Mononuclear cell (primary cell): ENCODE data around the gene HTRA3. TPM values are rescaled to one million over a fixed set of nuclear protein-coding genes. Genes with fewer than 3 reads are reported as not detected.

ENCODE experiments used
- H3K27me3 ChIP-seq: 2 replicates; pipeline ENCODE4 v1.6.0; 2011; ENCODE audit warnings: low read length, control low read depth; ENCODE audit not compliant: insufficient read depth
- H3K4me1 ChIP-seq: 2 replicates; pipeline ENCODE4 v1.5.1; 2011; ENCODE audit warnings: mild to moderate bottlenecking, low read length, control low read depth; ENCODE audit not compliant: insufficient read depth
- H3K4me3 ChIP-seq: 2 replicates; pipeline ENCODE4 v1.5.1; 2011; ENCODE audit warnings: mild to moderate bottlenecking, low read length, moderate library complexity
- H3K9me3 ChIP-seq: 2 replicates; pipeline ENCODE4 v1.5.1; 2011; ENCODE audit warnings: low read depth, mild to moderate bottlenecking, control low read depth, low read length
- total RNA-seq: library from RNA; depleted of rRNA; stranded (reverse); fragments of >200 nt; gene quantifications from one replicate; pipeline ENCODE4 v1.2.3, GENCODE V29; 2012

Gene HTRA3
- total RNA-seq, 1 donor = not detected

GRCh38 chr4:8295471-8295870 lies 25.9 kb downstream of the HTRA3 start:
- no peaks in the 10 kb centered on the region for H3K9me3 ChIP-seq
- no peaks in the 10 kb centered on the region for H3K27me3 ChIP-seq
- H3K4me3 ChIP-seq = no peak overlapping the region
- H3K4me1 ChIP-seq = peaks cover 5% of the 10 kb centered on the region

DNA sequence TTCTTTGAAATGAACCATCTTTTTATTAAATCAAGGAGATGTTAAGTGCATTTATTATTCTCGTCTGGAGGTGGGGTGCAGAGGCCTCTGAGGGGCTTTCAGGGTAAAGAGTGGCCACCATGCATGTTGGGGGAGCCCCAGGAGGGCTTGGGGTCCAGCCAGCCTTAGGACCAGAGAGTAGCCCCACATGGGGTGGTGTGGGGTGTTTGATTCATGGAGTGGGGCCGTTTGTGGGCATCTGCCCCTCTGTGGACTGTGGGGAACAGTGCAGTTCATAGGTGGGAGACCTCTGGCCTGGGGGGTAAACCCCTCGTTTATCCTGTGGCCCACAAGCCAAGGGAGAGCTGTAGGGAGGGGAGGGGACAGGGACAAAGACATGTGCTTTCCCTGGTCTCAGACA lies 26.9 kb downstream of the HTRA3 start:
- no peaks in the 10 kb centered on the region for H3K27me3 ChIP-seq
- no peak overlapping the region for H3K4me3 ChIP-seq
- no peaks in the 10 kb centered on the region for H3K9me3 ChIP-seq
- H3K4me1 ChIP-seq = peaks cover 5% of the 10 kb centered on the region

DNA sequence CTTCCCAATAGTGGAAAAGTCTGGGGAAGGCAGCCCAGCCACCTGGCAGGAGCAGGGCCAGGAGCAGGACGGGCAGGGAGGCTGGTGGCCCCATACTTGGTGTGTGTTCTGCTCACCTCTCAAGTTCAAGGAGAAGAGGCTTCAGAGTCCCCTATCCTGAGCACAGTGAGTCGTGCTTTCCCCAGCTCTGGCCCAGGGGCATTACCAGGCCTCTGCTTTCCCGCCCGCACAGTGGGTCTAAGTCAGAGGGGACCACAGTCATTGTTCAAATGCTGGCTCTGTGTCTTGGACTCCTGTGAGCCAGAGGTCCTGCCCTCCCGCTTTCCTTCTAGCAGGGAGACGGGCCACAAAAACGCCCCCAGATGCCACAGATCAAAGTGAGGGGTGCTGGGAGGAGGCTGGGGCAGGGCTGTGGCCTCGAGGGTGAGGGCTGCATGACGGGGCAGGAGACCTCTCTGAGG lies 27.6 kb downstream of the HTRA3 start:
- Histone ChIP-seq H3K4me1 (peaks cover 5% of the 10 kb centered on the region), H3K9me3 (no peaks in the 10 kb centered on the region), H3K27me3 (no peaks in the 10 kb centered on the region), H3K4me3 (no peak overlapping the region)

GRCh38 chr4:8297691-8298485 lies 28.3 kb downstream of the HTRA3 start:
- no peaks in the 10 kb centered on the region for H3K9me3 ChIP-seq
- peaks cover 5% of the 10 kb centered on the region for H3K4me1 ChIP-seq
- H3K27me3 ChIP-seq = no peaks in the 10 kb centered on the region
- no peak overlapping the region for H3K4me3 ChIP-seq

- H3K4me3 ChIP-seq = no peak overlapping the region
- H3K9me3 ChIP-seq = no peaks in the 10 kb centered on the region
- no peaks in the 10 kb centered on the region for H3K27me3 ChIP-seq
- peaks cover 5% of the 10 kb centered on the region for H3K4me1 ChIP-seq
These were observed 31.3 kb downstream of the HTRA3 start for GRCh38 chr4:8300832-8301231.

- H3K9me3 ChIP-seq = no peaks in the 10 kb centered on the region
- H3K4me3 ChIP-seq = no peak overlapping the region
- peaks cover 5% of the 10 kb centered on the region for H3K4me1 ChIP-seq
- H3K27me3 ChIP-seq = no peaks in the 10 kb centered on the region
These were observed 32.5 kb downstream of the HTRA3 start for GRCh38 chr4:8301851-8302730.

GRCh38 chr4:8303081-8303480 lies 33.5 kb downstream of the HTRA3 start:
- H3K9me3 ChIP-seq = no peaks in the 10 kb centered on the region
- H3K4me3 ChIP-seq = no peak overlapping the region
- peaks cover 5% of the 10 kb centered on the region for H3K4me1 ChIP-seq
- H3K27me3 ChIP-seq = no peaks in the 10 kb centered on the region

GRCh38 chr4:8303485-8304281 lies 34.1 kb downstream of the HTRA3 start:
- no peaks in the 10 kb centered on the region for H3K9me3 ChIP-seq
- H3K27me3 ChIP-seq = no peaks in the 10 kb centered on the region
- peaks cover 5% of the 10 kb centered on the region for H3K4me1 ChIP-seq
- no peak overlapping the region for H3K4me3 ChIP-seq

GRCh38 chr4:8304827-8305695 lies 35.5 kb downstream of the HTRA3 start:
- Histone ChIP-seq H3K27me3 (no peaks in the 10 kb centered on the region), H3K4me3 (no peak overlapping the region), H3K9me3 (no peaks in the 10 kb centered on the region), H3K4me1 (peaks cover 5% of the 10 kb centered on the region)

GRCh38 chr4:8305851-8306471 lies 36.4 kb downstream of the HTRA3 start:
- peaks cover 5% of the 10 kb centered on the region for H3K4me1 ChIP-seq
- no peak overlapping the region for H3K4me3 ChIP-seq
- H3K27me3 ChIP-seq = no peaks in the 10 kb centered on the region

GRCh38 chr4:8306511-8307021 lies 37.0 kb downstream of the HTRA3 start:
- Histone ChIP-seq H3K9me3 (no peaks in the 10 kb centered on the region), H3K27me3 (no peaks in the 10 kb centered on the region), H3K4me1 (peaks cover 5% of the 10 kb centered on the region), H3K4me3 (no peak overlapping the region)

More at GRCh38 chr4:8305851-8306471, 36.4 kb downstream of the HTRA3 start:
- no peaks in the 10 kb centered on the region for H3K9me3 ChIP-seq

DNA sequence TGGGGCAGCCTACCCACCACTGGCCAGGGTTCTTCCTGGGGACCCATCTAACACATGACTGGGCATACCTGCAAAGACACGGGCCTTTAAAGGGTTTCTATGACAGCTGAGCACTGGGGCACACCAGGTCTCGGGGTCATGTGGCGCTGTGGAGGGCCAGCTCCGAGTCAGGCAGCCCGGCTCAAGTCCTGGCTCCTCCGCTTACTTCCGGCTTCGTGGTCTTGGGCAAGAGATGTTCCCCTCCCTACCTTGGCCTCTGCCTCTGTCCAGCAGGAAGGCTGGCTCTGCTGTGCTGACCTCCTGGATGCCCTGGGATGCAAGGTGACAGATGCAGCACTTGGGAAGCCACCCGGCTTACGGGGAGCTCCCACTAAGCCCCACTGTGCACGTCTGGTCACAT lies 37.6 kb downstream of the HTRA3 start:
- peaks cover 5% of the 10 kb centered on the region for H3K4me1 ChIP-seq
- no peak overlapping the region for H3K4me3 ChIP-seq
- H3K27me3 ChIP-seq = no peaks in the 10 kb centered on the region
- H3K9me3 ChIP-seq = no peaks in the 10 kb centered on the region

GRCh38 chr4:8307714-8308113 lies 38.2 kb downstream of the HTRA3 start:
- no peaks in the 10 kb centered on the region for H3K9me3 ChIP-seq
- no peaks in the 10 kb centered on the region for H3K27me3 ChIP-seq
- H3K4me3 ChIP-seq = no peak overlapping the region
- peaks cover 5% of the 10 kb centered on the region for H3K4me1 ChIP-seq
